RPMI7951 (cell line): Measurements from ENCODE around the gene CAMK1D. TPM values are rescaled to one million over a fixed set of nuclear protein-coding genes. Genes with fewer than 3 reads are reported as not detected.
A peak's percentile ranks its signal among the peaks of the same experiment; 100 is the strongest.
"Not testable (repeated sequence)": the region's sequence is repeated elsewhere in the genome, so short reads cannot be mapped to it uniquely, and the experiment has no call there.

Experiments used
- DNase-seq: peaks from one replicate; pipeline ENCODE4 v3.0.0-alpha.2; 2012; ENCODE audit warnings: low read depth
- total RNA-seq: library from RNA; depleted of rRNA; stranded (reverse); fragments of >200 nt; shearing (Covaris generic); gene quantifications from 2 replicates; pipeline ENCODE4 v1.2.3, GENCODE V29; 2014

Gene CAMK1D
- total RNA-seq, 1 experiment from 2014 or later: not detected

DNA sequence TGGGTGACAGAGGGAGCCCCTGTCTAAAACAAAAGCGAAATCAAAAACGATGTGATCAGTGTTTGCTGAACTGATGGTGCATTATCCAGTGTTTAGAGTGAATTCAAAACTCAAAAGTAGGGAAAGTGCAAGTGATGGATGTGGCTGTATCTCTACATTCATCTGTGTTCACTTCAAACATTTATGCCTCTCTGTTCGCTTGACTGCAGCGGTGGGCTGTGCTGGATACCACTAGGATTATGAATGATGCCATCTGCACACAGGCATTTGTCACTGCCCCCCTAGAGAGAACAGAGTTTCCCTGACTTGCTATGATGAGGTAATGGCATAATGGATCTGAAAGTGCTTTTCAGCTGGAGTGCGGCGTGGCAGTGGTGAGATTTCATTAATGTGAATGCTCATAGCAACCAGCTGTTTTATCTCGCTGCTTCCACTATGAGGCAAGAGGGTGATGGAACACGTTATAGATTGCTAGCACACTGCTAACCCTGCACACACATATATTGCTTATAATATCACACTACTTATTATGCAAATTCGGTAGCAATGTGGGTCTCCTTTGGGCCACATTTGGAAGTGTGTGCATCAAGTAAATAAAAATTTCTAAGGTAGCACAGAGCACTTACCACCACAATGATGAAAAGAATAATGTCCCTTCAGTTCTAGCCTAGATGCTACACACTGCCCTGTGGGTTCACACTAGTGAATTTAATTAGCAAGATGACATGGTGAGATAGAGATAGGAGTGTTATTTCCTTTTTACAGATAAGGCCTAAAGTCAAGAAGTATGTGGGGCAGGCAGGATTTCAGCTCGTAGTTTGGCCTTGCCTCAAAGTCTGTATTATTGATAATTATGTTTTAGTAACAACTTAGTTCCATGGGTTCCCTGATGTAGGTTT, 164.7 kb downstream of the CAMK1D start:
- no peak for DNase-seq

DNA sequence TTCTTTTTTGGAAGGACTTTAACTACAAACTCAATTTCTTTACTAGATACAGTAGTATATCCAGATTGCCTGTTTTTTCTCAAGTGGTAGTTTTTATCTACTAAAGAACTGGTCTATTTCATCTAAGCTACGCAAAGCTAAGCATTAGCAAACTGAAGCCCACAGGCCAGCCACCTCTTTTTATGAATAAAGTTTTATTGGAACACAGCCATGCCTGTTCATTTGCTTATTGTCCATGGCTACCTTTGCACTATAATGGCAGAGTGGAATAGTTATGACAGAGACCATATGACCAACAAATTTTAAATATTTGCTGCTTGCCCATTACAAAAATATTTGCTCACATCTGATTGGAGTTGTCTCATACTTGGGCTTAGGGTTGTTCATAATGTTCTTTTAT, 168.7 kb downstream of the CAMK1D start:
- DNase-seq: no peak

DNA sequence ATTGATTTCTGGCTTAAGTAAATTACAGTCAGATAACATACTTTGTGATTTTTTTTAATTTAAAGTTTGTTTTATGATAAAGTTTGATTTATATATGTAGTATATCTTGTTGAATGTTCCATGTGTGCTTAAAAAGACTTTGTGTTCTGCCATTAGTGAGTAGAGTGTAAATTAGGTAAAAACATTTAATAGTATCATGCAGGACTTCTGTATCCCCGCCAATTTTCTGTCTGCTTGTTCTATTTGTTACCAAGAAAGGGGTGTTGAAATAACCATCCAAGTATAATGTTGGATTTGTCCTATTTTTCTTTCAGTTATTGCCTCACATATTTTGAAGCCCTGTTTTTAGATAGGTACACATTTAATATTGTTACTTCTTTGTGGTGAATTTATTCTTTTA, 172.1 kb downstream of the CAMK1D start:
- DNase-seq: no peak

DNA sequence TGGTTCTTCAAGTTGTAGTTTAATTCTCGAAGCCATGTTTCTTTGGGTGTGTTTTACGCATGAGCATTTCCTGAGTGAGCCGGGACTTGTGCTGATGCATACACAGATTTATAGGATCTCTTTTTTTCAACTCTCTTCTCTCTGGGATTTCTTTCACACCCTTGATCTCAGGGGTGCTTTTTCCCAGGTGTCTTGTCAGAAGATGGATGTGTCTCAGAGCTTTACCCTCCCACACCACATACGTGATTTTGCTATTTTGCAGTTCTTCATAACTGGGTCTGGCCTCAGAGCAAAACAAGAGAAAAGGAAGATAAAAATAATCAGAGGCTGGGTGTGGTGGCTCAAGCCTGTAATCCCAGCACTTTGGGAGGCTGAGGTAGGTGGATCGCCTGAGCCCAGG, 177.0 kb downstream of the CAMK1D start:
- DNase-seq: no peak

DNA sequence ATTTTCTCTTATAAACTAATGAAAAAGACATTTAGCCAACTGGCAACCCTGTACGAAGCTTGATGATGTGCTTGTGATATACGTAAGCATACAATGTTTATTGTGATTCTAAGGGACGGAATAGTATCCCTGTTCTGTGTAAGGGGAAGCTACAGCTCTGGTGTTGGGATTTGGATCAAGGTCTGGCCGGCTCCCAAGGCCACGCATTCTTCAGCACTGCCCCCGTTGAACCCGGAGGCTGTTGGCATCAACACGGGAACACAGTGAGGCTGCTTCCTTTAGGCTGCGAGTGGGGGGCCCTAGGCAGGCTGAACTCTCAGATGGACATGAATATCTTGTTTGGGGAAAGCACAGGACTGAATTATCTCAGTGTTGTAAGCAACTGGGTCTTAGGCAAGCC, 180.6 kb downstream of the CAMK1D start:
- no peak for DNase-seq

DNA sequence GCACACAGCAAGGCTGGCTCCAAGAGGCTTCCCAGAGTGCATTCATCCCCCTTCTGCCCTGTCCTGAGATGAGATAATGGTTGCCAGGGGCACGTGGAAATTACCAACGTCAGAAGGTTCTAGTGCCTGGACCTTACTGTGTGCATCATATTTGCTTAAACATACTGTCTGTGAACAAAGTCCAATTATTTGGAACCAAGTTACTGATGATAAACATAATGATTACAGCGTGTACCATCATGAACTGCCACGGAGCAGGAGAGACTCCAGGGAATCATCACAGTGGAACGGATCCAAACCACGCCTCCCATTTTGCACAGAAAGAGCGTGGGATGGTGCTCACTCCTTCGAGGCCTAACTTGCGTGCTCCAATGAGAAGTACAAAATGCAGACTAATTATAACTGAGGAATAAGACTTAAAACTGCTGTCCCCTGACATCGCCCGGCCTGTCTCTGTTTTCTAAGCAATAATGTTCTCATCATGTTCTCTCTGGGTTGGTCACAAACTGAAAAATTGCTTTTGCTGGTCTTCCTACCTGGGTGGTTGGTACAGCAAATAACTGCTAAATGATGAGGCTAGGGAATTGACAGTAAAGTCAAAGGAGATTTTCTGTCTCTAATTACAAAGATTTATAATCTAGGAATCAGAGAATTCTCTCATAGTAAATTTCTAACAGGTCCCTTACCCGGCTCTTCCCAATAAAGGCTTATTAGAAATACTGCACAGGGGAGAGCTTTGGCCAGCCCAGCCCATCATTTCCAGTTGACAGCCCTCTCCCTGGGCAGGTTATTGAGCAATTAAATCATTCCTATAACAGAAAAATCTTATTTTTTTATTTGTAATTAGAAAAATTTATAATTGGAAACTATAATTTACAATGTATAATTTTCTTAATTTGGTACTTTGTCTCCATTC, 182.2 kb downstream of the CAMK1D start:
- no peak for DNase-seq

DNA sequence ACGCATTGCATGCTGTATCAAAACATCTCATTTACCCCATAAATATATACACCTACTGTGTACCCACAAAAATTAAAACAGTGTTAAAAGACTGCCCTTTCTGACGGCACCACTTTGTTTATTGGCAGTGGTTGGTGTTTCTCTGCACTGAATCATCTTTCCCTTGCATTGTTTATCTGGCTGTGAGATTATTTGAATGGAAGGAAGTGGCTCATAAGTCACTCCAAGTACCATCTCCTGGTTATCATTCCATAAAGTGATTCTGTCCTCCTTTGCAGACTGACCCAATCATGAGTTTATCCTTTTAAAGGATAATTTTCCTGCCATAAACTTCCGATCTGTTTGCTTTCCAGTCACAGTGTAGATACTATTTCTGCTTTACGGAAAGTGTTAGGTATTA, 183.8 kb downstream of the CAMK1D start:
- DNase-seq: no peak

DNA sequence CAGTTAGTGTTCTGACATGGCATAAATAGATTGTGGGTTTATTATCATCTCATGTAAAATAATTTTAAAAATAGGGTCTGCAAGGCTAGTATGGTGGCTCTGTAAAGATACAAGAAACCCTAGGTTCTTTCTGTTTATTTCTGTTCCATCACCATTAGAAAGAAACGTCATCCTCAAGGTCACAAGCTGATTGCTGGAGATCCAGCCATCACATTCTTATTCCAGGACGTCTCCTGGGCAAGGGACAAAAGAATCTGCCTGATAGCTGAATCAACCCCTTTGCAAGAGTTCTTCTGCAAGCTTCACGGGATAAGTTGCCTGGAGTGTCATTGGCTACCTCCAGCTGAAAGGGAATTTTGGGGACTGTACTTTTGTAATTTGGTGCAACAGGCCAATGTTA, 184.4 kb downstream of the CAMK1D start:
- no peak for DNase-seq

DNA sequence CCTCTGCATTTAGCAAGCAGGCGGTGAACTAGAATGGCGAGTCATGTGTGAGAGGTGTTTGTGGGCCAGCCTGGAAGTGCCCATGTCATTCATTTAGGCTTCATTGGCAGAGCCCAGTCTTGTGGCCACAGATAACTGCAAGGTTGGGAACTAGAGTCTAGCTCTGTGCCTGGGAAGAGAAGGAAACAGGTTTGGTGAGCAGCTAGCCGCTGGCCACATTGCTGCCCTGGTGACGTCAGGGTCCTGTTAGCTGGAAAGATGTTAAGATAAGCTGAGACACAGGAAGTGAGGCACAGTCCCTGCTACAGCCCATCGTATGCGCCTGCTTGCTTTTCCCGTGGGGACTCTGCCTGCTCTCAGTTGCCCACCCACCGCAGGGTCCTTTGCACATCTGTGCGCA, 185.5 kb downstream of the CAMK1D start:
- DNase-seq: peak; percentile 44

DNA sequence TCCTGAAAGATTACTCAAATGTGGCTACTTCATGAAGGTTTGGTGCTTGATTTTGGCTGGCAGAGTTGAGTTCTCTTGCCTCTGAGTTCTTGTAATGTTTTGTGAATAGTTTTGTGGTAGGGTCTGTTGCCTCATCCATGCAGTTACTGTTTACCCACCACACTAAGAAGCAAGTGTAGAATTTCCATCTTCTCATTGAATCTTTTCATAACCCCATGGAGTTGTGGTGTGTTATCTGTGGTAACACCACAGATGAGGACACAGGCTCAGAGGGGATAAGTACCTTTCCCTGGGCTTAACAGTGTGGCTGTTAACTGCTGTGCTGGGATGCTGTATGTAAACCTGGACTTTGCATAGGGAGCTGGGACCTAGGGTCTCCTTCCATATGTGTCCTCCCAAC, 186.3 kb downstream of the CAMK1D start:
- DNase-seq: no peak

DNA sequence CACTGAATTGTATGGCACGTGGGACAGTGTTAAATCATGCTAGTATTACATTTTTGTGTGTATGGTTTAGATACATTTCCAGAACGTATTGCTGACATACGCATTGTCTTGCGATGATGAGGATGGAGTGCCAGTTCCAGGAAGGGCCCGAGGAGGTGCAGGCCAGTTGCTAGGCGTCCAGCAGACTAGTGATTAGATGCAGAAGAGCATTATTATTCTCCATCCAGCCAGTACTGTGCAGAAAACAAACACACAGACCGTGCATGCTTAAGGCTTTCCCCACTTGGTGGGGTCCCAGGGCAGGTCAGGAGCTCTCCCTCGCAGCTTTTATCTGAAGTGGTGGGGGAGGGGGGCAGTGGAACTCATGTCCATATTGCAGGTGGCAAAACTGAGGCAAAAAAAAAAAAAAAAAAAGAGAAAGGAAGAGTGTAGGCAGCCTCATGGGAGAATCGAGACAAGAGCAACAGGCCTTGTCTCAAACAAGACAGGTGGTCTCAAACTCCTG, 189.2 kb downstream of the CAMK1D start:
- no peak for DNase-seq

DNA sequence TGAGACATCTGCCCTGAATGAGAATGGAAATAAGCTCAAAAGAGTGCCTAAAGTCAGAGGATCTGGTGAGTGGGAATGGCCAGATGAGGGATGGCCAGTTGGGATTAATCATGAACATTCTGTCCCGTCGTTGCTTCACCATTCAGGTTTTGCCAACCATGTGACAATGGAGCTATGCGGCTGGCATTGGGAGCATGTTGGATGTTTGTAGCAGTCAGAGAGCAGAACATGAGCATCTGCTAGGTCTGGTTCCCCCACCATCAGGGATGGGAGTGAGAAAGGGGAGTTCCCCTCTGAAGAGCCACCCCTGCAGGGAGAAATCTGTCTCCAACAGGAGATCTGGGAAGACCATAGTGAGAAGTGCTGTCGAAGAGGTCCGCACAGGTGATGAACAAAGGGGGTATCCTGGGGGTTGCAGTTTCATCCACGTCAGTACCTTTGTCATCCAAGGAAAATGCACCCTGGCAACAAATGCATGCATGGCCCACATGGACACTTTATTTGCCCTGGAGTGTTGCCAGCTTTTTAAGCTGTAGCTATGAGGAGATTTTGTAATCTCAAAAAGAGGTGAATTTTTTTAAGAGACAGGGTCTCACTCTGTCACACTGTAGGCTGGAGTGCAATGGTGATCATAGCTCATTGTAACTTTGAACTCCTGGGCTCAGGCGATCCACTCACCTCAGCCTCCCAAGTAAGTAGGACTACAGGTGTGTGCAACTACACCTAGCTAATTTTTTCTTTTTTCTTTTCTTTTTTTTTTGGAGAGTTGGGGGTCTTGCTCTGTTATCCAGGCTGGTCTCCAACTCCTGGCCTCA, 190.2 kb downstream of the CAMK1D start:
- no peak for DNase-seq

DNA sequence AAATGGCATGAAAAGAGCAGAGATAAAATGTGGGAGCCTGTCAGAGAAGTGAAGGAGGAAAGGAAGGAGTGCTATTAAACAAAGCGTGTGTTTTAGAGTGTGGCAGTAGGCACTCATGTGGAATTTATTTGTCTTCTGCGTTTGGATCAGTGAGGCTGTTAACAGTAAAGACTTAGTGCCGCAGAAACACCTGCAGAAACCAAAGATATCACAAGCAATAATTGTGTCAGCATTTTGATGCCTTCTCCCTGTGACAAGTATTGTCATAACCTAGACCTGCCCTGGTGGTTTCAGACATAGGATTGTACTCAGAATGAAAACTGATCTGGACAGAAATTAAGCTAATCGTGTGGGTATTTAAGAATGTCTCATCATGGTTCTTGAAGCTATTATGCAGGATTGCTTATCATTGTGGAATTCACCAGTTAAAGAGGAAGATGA, 191.0 kb downstream of the CAMK1D start:
- no peak for DNase-seq

DNA sequence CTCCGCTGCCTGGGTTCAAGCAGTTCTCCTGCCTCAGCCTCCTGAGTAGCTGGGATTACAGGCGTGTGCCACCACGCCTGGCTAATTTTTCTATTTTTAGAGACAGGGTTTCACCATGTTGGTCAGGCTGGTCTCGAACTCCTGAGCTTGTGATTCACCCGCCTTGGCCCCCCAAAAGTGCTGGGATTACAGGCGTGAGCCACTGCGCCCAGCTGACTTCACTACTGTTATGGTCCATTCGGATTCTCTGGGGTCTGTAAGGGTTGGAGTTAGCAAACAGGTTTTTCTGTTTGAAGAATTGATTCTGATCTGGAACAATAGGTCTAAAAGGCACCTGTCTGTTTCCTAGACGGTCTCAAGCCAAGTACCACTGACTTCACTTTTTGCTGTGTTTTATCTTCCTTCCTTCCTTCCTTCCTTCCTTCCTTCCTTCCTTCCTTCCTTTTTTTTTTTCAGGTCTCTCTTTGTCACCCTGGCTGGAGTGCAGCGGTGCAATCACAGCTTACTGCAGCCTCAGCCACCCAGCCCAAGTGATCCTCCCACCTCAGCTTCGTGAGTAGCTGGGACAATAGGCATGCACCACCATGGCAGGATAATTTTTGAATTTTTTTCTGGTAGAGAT, 192.2 kb downstream of the CAMK1D start:
- no peak for DNase-seq

DNA sequence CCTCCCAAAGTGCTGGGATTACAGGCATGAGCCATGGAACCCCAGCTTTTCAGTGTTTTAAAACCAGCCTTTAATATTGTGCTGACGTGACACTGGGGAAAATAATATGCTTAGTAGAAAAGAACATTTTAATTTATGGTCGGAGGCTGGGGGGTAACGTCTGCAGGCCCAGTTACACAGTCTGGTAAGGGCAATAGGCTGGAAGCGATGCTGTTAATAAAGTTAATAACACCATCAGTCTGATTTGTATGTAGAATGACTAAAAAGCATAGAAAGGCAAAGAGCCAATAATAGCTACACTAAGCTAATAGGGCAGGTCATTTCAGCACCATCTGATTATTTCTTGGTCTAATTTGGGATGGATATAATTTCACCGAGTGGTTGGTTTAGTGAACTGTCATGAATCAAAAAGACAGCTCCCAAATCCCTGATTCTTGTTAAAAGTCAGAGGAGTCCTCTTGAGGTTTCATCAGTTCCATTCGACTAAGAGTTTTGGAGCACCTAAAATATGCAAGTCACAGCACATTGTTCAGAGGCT, 192.9 kb downstream of the CAMK1D start:
- no peak for DNase-seq

DNA sequence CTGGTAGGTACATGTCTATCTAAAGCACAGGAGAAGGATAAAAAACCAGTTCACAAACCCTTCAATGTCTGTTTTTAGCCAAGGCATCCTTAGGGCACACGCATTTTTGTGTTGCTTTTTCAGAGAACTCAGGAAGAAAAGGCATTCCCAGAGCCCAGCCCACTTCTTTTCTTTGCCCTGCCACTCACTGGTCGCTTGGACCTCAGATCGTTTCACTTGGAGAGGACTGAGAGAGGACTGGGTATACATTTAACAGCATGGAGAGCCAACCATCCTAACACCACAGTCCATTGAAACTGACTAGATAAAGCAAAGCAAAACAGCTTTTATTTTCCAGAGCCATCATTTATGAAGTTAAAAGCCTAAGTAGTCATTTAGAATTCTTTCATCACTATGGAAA, 194.2 kb downstream of the CAMK1D start:
- DNase-seq: no peak

DNA sequence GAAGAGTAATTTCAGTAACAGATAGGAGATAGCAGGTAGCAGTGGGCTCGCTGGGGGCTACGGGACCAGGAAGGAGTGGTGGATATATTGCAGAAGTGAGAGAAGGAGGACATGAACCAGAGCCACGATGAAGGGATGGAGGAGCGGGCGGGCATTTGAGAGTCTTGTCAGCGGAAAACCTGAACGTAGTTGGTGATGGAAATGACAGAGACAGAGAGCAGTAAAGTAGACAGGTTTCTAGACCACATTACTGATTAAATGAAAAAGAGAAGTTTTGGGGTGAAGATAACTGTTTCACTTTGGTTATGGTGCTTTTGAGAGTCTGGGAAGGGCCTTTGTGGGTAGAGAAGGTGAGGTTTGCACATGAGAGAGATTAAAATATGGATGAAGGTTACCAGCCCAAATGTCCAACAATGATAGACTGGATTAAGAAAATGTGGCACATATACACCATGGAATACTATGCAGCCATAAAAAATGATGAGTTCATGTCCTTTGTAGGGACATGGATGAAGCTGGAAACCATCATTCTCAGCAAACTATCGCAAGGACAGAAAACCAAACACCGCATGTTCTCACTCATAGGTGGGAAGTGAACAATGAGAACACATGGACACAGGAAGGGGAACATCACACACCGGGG, 196.9 kb downstream of the CAMK1D start:
- not testable (repeated sequence) for DNase-seq

DNA sequence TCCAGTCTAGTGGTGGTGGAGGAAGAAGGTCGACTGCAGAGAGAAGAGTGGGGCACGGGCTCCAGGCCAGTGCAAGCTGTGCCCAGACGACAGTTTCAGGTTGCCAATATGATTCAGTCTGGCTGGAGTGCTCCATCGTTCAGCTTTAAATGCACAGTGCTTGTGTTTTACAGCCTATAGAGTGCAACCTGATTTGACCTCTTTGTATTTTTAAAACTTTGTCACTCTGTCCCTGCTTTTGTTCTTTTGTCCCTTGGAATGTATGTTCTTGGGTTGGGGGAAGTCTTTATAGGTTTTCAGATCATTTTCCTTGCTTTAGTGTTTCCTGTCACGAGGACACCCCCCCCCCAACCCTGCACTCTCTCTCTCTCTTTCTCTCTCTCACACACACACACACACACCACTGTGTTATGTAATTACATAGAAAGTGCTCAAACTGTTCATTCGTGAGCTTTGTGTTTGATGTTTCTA, 198.0 kb downstream of the CAMK1D start:
- no peak for DNase-seq

DNA sequence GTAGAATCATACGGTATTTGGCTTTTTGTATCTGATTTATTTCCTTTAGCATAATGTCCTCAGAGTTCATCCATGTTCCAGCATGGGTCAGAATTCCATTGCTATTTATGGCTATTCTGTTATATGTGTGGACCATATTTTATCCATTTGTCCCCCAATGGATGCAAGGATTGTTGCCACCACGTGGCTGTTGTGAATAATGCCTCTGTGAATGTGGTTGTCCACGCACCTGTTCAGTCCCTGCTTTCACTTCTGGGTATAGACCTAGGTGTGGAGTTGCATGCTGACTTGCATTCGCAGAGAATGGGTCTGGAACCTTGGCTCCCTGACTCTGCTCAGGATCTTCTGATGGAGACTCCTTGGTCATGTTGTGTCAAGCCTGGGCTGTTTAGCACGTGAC, 199.9 kb downstream of the CAMK1D start:
- DNase-seq: no peak

DNA sequence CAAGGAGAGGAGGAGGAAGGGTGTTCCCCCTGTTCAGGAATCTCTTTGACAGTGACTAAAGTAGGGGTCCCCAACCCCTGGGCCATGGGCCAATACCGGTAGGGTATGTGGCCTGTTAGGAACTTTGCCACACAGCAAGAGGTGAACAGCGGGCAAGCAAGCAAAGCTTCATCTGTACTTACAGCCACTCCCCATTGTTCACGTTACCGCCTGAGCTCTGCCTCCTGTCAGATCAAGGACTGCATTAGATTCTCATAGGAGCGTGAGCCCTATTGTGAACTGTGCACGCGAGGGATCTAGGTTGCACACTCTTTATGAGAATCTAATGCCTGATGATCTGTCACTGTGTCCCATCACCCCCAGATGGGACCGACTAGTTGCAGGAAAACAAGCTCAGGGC, 201.6 kb downstream of the CAMK1D start:
- no peak for DNase-seq
